ENCODE results near the gene TSPAN3.

The TSPAN3 gene

DNA sequence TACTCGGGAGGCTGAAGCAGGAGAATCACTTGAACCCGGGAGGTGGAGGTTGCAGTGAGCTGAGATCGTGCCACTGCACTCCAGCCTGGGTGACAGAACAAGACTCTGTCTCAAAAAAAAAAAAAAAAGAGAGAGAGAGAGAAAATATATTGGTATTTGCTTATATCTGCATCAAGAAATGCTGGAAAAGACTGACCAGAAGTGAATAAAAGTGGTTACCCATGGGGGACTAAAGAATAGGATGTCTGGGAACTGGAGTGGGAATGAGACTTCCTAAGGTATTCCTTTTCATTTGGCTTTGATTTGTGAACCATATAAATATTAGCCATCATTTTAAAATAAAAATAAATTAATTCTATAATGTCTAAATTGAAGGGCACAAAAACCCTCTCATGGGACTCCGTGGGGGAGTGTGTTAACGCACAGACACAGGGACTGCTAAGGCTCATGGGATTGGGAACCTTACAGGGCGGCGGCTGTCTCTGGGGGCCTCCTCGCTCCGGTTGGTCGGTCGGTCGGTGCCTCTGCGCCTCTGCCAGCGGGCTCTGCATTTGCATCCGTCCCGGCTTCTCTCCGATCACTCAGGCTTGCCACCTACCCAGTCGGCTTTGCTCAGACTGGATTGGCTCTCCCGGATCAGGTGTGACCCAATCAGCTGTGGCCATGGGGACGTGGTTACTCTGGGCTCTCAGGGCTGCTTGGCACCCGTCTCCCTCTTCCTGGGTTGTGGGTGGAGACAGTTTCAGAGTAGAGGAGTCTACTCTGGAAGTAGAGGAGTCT is 12.7 kb upstream of the TSPAN3 start:
- Histone ChIP-seq H3K56ac (ENCODE audit: low read length) (no peak overlapping the region), H2BK5ac (ENCODE audit: low read length) (no peak overlapping the region), H3K27me3 (ENCODE audit: insufficient read depth, low read length, poor library complexity) (no peaks in the 10 kb centered on the region), H4K8ac (ENCODE audit: low read depth, low read length) (no peak overlapping the region), H3K4me1 (ENCODE audit: control insufficient read depth, low read depth, low read length) (no peaks in the 10 kb centered on the region), H2BK120ac (ENCODE audit: low read depth, low read length) (no peak overlapping the region), H3K36me3 (ENCODE audit: control insufficient read depth, insufficient read depth, low read length) (no peaks in the 10 kb centered on the region), H3K18ac (ENCODE audit: low read length) (no peak overlapping the region), H3K79me2 (ENCODE audit: control insufficient read depth, insufficient read depth, low read length) (no peaks in the 10 kb centered on the region), H2AK5ac (ENCODE audit: low read length) (no peak overlapping the region), H4K5ac (ENCODE audit: low read length) (peak overlapping the region; percentile 77), H2BK15ac (replicated peaks; ENCODE audit: low read depth) (no peak overlapping the region), H3K4me2 (ENCODE audit: low read length) (no peak overlapping the region), H3K23ac (ENCODE audit: low read length) (no peak overlapping the region), H3K4me3 (ENCODE audit: low read length) (no peak overlapping the region), H3K4ac (ENCODE audit: low read depth, low read length) (no peak overlapping the region), H3K27ac (ENCODE audit: low read depth, low read length) (no peak overlapping the region), H3K9ac (ENCODE audit: low read length) (no peak overlapping the region), H3K79me1 (ENCODE audit: low read length) (no peaks in the 10 kb centered on the region)
- DNase-seq, result peak; percentile 92
- WGBS (ENCODE audit: extremely low coverage, insufficient coverage, low lambda C conversion rate), result no CpG with 5 or more reads among the region's 21 CpGs

DNA sequence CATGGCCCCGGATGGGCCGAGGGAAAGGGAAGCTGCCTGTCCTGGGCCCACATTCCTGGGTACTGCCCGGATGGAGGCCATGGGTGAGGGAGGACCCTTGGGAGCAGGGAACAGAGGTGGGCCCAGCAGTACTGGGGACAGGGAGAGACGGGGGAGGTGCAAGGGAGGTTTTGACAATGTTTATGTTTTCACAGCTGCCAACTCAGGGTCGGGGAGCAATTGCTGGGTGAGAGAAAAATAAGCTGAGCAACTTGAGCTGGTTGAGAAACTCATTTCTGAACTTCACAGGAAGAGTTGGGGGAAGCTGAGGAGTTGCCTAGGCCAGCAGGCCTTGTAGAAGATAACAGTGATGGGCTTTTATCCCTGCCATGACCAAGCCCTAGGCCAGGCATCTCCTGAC is 11.1 kb upstream of the TSPAN3 start:
- Histone ChIP-seq H4K5ac (ENCODE audit: low read length) (no peak overlapping the region), H4K8ac (ENCODE audit: low read depth, low read length) (no peak overlapping the region), H3K4ac (ENCODE audit: low read depth, low read length) (no peak overlapping the region), H3K36me3 (ENCODE audit: control insufficient read depth, insufficient read depth, low read length) (no peaks in the 10 kb centered on the region), H3K23ac (ENCODE audit: low read length) (no peak overlapping the region), H2BK5ac (ENCODE audit: low read length) (no peak overlapping the region), H3K79me2 (ENCODE audit: control insufficient read depth, insufficient read depth, low read length) (no peaks in the 10 kb centered on the region), H3K4me1 (ENCODE audit: control insufficient read depth, low read depth, low read length) (no peaks in the 10 kb centered on the region), H2AK5ac (ENCODE audit: low read length) (no peak overlapping the region), H2BK15ac (replicated peaks; ENCODE audit: low read depth) (no peak overlapping the region), H3K79me1 (ENCODE audit: low read length) (no peaks in the 10 kb centered on the region), H3K4me3 (ENCODE audit: low read length) (no peak overlapping the region), H3K56ac (ENCODE audit: low read length) (no peak overlapping the region), H2BK120ac (ENCODE audit: low read depth, low read length) (no peak overlapping the region), H3K27ac (ENCODE audit: low read depth, low read length) (no peak overlapping the region), H3K4me2 (ENCODE audit: low read length) (no peak overlapping the region), H3K9ac (ENCODE audit: low read length) (no peak overlapping the region), H3K18ac (ENCODE audit: low read length) (no peak overlapping the region), H3K27me3 (ENCODE audit: insufficient read depth, low read length, poor library complexity) (no peaks in the 10 kb centered on the region)
- no peak for DNase-seq
- no CpG with 5 or more reads among the region's 5 CpGs for WGBS (ENCODE audit: extremely low coverage, insufficient coverage, low lambda C conversion rate)

GRCh38 chr15:77076323-77076915 is 5.5 kb upstream of the TSPAN3 start:
- no peak overlapping the region for H3K4me3 ChIP-seq (ENCODE audit: low read length)
- H3K9ac ChIP-seq (ENCODE audit: low read length), result no peak overlapping the region
- no peak overlapping the region for H4K8ac ChIP-seq (ENCODE audit: low read depth, low read length)
- no peak for DNase-seq
- H2BK5ac ChIP-seq (ENCODE audit: low read length), result no peak overlapping the region
- no peak overlapping the region for H3K23ac ChIP-seq (ENCODE audit: low read length)
- H3K27me3 ChIP-seq (ENCODE audit: insufficient read depth, low read length, poor library complexity), result no peaks in the 10 kb centered on the region
- H3K36me3 ChIP-seq (ENCODE audit: control insufficient read depth, insufficient read depth, low read length), result no peaks in the 10 kb centered on the region
- no peak overlapping the region for H2BK120ac ChIP-seq (ENCODE audit: low read depth, low read length)
- H3K18ac ChIP-seq (ENCODE audit: low read length), result no peak overlapping the region
- H3K79me1 ChIP-seq (ENCODE audit: low read length), result no peaks in the 10 kb centered on the region
- no peaks in the 10 kb centered on the region for H3K4me1 ChIP-seq (ENCODE audit: control insufficient read depth, low read depth, low read length)
- no peak overlapping the region for H3K4ac ChIP-seq (ENCODE audit: low read depth, low read length)
- no peak overlapping the region for H3K27ac ChIP-seq (ENCODE audit: low read depth, low read length)
- no peak overlapping the region for H2BK15ac ChIP-seq (replicated peaks; ENCODE audit: low read depth)
- no CpG with 5 or more reads among the region's 4 CpGs for WGBS (ENCODE audit: extremely low coverage, insufficient coverage, low lambda C conversion rate)
- H2AK5ac ChIP-seq (ENCODE audit: low read length), result no peak overlapping the region
- H3K56ac ChIP-seq (ENCODE audit: low read length), result no peak overlapping the region
- no peak overlapping the region for H3K4me2 ChIP-seq (ENCODE audit: low read length)
- H4K5ac ChIP-seq (ENCODE audit: low read length), result no peak overlapping the region
- H3K79me2 ChIP-seq (ENCODE audit: control insufficient read depth, insufficient read depth, low read length), result no peaks in the 10 kb centered on the region

- no peak for DNase-seq
- no CpG with 5 or more reads among the region's 9 CpGs for WGBS (ENCODE audit: extremely low coverage, insufficient coverage, low lambda C conversion rate)
Measured at GRCh38 chr15:77075528-77075927, 4.6 kb upstream of the TSPAN3 start.

DNA sequence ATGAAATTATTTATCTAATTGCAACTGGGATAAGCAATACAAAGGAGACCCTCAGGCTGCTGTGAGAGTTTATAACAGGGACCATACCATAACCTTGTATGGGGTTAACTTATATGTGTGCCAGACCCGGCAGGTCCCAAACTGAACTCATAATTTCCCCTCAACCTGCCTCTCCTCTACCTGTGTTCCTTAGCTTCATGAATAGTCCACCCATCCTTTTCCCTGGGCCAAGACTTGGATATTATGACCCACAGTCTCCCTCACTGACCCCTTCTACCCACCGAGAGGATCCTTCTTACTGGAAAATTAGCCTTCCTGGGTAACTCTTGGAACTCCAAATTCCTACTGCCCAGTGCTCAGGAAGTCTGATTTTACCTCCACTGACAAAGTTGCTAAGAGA is 3.4 kb upstream of the TSPAN3 start:
- H3K79me2 ChIP-seq (ENCODE audit: control insufficient read depth, insufficient read depth, low read length), result peaks cover 7% of the 10 kb centered on the region
- no peak overlapping the region for H2BK15ac ChIP-seq (replicated peaks; ENCODE audit: low read depth)
- H2BK120ac ChIP-seq (ENCODE audit: low read depth, low read length), result no peak overlapping the region
- H2AK5ac ChIP-seq (ENCODE audit: low read length), result no peak overlapping the region
- H2BK5ac ChIP-seq (ENCODE audit: low read length), result no peak overlapping the region
- H3K4ac ChIP-seq (ENCODE audit: low read depth, low read length), result no peak overlapping the region
- no peak overlapping the region for H4K5ac ChIP-seq (ENCODE audit: low read length)
- H3K27ac ChIP-seq (ENCODE audit: low read depth, low read length), result no peak overlapping the region
- no peak overlapping the region for H4K8ac ChIP-seq (ENCODE audit: low read depth, low read length)
- no peak overlapping the region for H3K4me3 ChIP-seq (ENCODE audit: low read length)
- no peaks in the 10 kb centered on the region for H3K27me3 ChIP-seq (ENCODE audit: insufficient read depth, low read length, poor library complexity)
- H3K18ac ChIP-seq (ENCODE audit: low read length), result no peak overlapping the region
- H3K23ac ChIP-seq (ENCODE audit: low read length), result no peak overlapping the region
- peaks cover 3% of the 10 kb centered on the region for H3K4me1 ChIP-seq (ENCODE audit: control insufficient read depth, low read depth, low read length)
- no CpG with 5 or more reads among the region's 2 CpGs for WGBS (ENCODE audit: extremely low coverage, insufficient coverage, low lambda C conversion rate)
- no peak overlapping the region for H3K4me2 ChIP-seq (ENCODE audit: low read length)
- no peak overlapping the region for H3K56ac ChIP-seq (ENCODE audit: low read length)
- H3K9ac ChIP-seq (ENCODE audit: low read length), result no peak overlapping the region
- H3K36me3 ChIP-seq (ENCODE audit: control insufficient read depth, insufficient read depth, low read length), result no peaks in the 10 kb centered on the region
- H3K79me1 ChIP-seq (ENCODE audit: low read length), result peaks cover 4% of the 10 kb centered on the region
- no peak for DNase-seq

More at GRCh38 chr15:77075528-77075927, 4.6 kb upstream of the TSPAN3 start:
- Histone ChIP-seq H3K9ac (ENCODE audit: low read length) (no peak overlapping the region), H3K18ac (ENCODE audit: low read length) (no peak overlapping the region), H2BK15ac (replicated peaks; ENCODE audit: low read depth) (no peak overlapping the region), H2AK5ac (ENCODE audit: low read length) (no peak overlapping the region), H3K4me3 (ENCODE audit: low read length) (no peak overlapping the region), H3K4me2 (ENCODE audit: low read length) (no peak overlapping the region), H2BK120ac (ENCODE audit: low read depth, low read length) (no peak overlapping the region), H3K36me3 (ENCODE audit: control insufficient read depth, insufficient read depth, low read length) (no peaks in the 10 kb centered on the region), H2BK5ac (ENCODE audit: low read length) (no peak overlapping the region), H3K23ac (ENCODE audit: low read length) (no peak overlapping the region), H3K27me3 (ENCODE audit: insufficient read depth, low read length, poor library complexity) (no peaks in the 10 kb centered on the region), H3K79me2 (ENCODE audit: control insufficient read depth, insufficient read depth, low read length) (no peaks in the 10 kb centered on the region), H3K56ac (ENCODE audit: low read length) (no peak overlapping the region), H4K8ac (ENCODE audit: low read depth, low read length) (no peak overlapping the region), H3K79me1 (ENCODE audit: low read length) (no peaks in the 10 kb centered on the region), H4K5ac (ENCODE audit: low read length) (no peak overlapping the region), H3K4me1 (ENCODE audit: control insufficient read depth, low read depth, low read length) (no peaks in the 10 kb centered on the region), H3K27ac (ENCODE audit: low read depth, low read length) (no peak overlapping the region), H3K4ac (ENCODE audit: low read depth, low read length) (no peak overlapping the region)

All from mesendoderm (in vitro differentiated cells).